Astrocyte of the cerebellum (primary cell): ENCODE measurements around the gene DLK2.
"Not testable (repeated sequence)": the region's sequence is repeated elsewhere in the genome, so short reads cannot be mapped to it uniquely, and the experiment has no call there.

ENCODE experiments used
- DNase-seq: peaks from one replicate; pipeline ENCODE4 v3.0.0-alpha.2; 2011; ENCODE audit warnings: low read depth
- H3K4me3 ChIP-seq: 2 replicates; pipeline ENCODE4 v1.5.1; 2011; ENCODE audit warnings: mild to moderate bottlenecking, low read depth, low read length, moderate library complexity
- in situ Hi-C: cut with HindIII; loops from 2 replicates; pipeline ENCODE4 v1.10.0; 2017; ENCODE audit warnings: low sequenced_read_pairs
- TF ChIP-seq, protein P1 (sequence below): IDR thresholded peaks from 2 replicates; pipeline ENCODE4 v1.5.1; 2012; ENCODE audit warnings: low read length, low read depth, moderate library complexity, mild to moderate bottlenecking; ENCODE audit errors: missing control alignments

DLK2 gene

DNA sequence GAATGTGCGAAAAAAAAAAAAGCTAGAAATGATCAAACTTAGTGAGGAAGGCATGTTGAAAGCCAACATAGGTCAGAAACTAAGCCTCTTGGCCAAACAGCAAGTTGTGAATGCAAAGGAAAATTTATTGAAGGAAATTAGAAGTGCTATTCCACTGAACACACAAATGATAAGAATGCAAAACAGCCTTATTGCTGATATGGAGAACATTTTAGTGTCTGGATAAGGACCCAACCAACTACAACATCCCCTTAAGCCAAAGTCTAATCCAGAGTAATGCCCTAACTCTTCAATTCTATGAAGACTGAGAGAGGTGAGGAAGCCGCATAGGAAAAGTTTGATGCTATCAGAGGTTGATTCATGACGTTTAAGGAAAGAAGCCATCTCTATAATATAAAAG, 33.5 kb downstream of the DLK2 start:
- DNase-seq, result no peak
- no peak overlapping the region for H3K4me3 ChIP-seq
- TF ChIP-seq, protein P1, sequence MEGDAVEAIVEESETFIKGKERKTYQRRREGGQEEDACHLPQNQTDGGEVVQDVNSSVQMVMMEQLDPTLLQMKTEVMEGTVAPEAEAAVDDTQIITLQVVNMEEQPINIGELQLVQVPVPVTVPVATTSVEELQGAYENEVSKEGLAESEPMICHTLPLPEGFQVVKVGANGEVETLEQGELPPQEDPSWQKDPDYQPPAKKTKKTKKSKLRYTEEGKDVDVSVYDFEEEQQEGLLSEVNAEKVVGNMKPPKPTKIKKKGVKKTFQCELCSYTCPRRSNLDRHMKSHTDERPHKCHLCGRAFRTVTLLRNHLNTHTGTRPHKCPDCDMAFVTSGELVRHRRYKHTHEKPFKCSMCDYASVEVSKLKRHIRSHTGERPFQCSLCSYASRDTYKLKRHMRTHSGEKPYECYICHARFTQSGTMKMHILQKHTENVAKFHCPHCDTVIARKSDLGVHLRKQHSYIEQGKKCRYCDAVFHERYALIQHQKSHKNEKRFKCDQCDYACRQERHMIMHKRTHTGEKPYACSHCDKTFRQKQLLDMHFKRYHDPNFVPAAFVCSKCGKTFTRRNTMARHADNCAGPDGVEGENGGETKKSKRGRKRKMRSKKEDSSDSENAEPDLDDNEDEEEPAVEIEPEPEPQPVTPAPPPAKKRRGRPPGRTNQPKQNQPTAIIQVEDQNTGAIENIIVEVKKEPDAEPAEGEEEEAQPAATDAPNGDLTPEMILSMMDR, result no peak
- in situ Hi-C loops, result no loop called here

DNA sequence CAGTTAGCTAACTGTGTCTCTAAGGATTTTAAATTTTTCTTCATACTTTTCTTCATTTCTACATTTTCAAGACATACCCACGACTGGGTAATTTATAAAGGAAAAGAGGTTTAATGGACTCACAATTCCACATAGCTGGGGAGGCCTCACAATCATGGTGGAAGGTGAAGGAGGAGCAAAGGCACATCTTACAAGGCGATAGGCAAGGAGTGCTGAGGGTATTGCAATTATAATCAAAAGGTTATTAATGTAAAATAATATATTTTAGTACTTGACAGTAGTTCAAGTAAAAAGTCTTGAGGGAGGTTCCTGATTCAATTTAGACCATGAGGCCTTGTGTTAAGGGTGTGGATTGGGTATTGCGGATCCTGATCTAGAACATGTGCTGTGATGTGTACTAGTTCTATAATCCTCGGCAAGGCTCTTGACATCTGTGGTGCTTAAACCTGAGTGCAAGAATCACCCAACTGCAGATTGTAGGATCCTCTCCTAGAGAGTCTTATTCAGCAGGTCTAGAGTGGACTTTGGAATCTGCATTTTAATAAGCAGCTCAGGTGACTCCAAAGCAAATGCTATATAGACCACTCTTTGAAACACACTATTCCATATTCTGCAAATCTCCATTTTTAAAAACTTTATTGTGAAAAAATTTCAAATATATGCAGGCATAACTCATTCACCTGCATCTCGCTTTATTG, 35.2 kb downstream of the DLK2 start:
- no peak overlapping the region for H3K4me3 ChIP-seq
- DNase-seq, result no peak
- in situ Hi-C loops, result no loop called here
- TF ChIP-seq, protein P1, result no peak

DNA sequence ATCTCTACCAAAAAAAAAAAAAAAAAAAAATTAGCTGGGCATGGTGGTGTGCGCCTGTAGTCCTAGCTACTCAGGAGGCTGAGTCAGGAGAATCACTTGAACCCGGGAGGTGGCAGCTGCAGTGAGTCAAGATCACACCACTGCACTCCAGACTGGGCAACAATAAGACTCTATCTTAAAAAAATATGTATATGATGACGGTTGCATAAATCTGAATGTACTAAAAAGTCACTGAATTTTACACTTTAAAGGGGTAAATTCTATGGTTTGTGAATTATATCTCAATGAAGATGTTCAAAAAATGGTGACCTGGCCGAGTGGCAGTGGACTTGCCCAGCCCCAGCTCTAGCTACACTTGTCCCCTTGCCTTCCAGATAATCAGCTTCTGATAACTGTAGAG, 38.4 kb downstream of the DLK2 start:
- DNase-seq, result no peak
- no peak overlapping the region for H3K4me3 ChIP-seq
- in situ Hi-C loops, result no loop called here
- TF ChIP-seq, protein P1, result no peak

DNA sequence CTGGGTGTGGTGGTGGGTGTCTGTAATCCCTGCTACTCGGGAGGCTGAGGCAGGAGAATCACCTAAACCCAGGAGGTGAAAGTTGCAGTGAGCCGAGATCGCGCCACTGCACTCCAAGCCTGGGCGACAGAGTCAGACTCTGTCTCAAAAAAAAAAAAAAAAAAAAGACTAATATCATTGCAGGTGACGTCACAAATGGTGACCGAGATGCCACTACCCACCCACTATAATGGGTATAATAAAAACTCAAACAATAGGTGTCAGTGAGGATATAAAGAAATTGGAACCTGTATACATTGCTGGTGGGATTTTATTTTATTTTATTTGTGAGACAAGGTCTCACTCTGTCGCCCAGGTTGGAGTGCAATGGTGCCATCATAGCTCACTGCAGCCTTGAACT, 40.1 kb downstream of the DLK2 start:
- DNase-seq, H3K4me3 ChIP-seq, in situ Hi-C loops: not testable (repeated sequence)

DNA sequence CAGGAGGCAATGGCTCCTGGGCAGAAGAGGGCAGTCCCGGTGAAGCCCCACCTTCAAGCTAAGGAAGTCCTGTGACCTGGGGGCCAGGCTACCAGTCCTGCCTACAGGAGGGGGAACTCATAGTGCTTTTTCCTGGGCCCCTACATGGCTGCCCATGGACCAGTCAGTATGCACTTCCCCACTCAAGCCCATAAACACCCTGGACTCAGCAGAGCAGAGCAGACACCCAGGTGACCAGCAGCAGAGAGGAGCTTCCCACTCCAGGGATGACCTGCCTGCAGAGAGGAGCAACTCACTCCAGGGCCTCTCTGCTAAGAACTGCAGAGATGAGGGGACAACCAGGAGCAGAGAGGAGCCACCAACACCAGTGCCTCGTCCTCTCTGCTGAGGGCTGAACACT, 42.3 kb downstream of the DLK2 start:
- H3K4me3 ChIP-seq, result no peak overlapping the region
- DNase-seq, result no peak
- TF ChIP-seq, protein P1, result no peak
- in situ Hi-C loops, result no loop called here

DNA sequence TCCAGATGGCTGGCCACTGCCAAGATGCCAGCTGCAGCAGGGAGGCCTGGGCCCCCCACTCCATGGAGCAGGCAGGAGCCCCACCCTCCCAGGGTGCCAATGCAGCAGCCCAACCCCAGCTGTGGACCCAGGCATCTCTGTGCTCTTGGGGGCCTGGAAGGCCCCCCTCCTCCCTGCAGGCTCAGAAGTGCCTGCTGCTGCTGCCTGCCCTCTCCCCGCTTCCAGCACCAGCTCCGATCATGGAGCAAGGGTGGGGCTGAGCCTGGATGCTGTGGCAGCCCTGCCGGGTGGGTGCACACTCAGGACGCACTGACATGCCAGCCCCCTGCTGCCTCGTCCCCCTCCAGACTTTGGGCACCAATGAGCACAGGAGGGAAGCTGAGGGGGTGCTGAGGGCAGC, 42.8 kb downstream of the DLK2 start:
- TF ChIP-seq, protein P1, result no peak
- in situ Hi-C loops, result no loop called here
- no peak for DNase-seq
- H3K4me3 ChIP-seq, result no peak overlapping the region

DNA sequence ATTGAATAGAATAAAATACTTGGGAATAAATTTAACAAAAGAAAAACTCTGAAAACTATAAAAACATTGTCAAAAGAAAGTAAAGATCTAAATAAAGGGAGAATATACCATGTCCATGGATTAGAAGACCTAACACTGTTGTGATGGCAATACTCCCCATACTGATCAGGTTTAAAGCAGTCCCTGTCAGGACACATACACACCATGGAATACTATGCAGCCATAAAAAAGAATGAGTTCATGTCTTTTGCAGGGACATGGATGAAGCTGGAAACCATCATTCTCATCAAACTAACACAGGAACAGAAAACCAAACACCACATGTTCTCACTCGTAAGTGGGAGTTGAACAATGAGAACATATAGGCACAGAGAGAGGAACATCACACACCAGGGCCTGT, 44.6 kb downstream of the DLK2 start:
- in situ Hi-C loops, DNase-seq, H3K4me3 ChIP-seq: not testable (repeated sequence)

DNA sequence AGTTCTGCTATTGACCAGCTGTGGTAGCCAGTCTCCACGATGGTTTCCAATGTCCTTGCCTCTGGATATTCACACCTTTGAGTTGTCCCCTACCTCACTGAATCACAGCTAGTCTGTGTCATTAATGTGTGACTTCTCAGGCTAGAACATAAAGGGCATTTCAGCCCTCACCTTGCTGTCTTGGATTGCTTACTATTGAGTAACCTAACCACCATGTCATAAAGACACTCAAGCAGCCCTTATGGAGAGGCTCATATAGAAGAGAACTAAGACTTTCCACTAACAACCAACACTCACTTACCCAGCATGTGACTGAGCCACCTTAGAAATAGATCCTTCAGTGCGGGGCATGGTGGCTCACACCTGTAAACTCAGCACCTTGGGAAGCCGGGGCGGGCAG, 47.1 kb downstream of the DLK2 start:
- in situ Hi-C loops, result no loop called here
- TF ChIP-seq, protein P1, result no peak
- no peak overlapping the region for H3K4me3 ChIP-seq
- no peak for DNase-seq
